Effector memory CD4-positive, alpha-beta T cell (primary cell): ENCODE measurements around the gene PLAAT1.

ENCODE experiments used
- DNase-seq, 3 donors: peaks; one replicate each; pipeline ENCODE4 v3.0.0-alpha.2; 2020
- H3K27ac ChIP-seq: 2 replicates; pipeline ENCODE4 v1.7.0; 2013; ENCODE audit warnings: mild to moderate bottlenecking, low read length, moderate library complexity; ENCODE audit not compliant: insufficient read depth, poor library complexity, severe bottlenecking
- H3K27me3 ChIP-seq: replicated peaks from 2 replicates; pipeline ENCODE4 v1.7.0; 2013; ENCODE audit warnings: mild to moderate bottlenecking, low read length; ENCODE audit not compliant: insufficient read depth, control insufficient read depth, poor library complexity, severe bottlenecking
- H3K36me3 ChIP-seq: 2 replicates; pipeline ENCODE4 v1.7.0; 2013; ENCODE audit warnings: mild to moderate bottlenecking, low read length, moderate library complexity; ENCODE audit not compliant: control insufficient read depth, insufficient read depth
- H3K4me1 ChIP-seq: 2 replicates; pipeline ENCODE4 v1.7.0; 2013; ENCODE audit warnings: low read length, mild to moderate bottlenecking; ENCODE audit not compliant: control insufficient read depth, insufficient read depth, poor library complexity, severe bottlenecking
- H3K4me3 ChIP-seq: 2 replicates; pipeline ENCODE4 v1.7.0; 2013; ENCODE audit warnings: low read length, low read depth, mild to moderate bottlenecking; ENCODE audit not compliant: insufficient read depth, poor library complexity, severe bottlenecking
- H3K9me3 ChIP-seq: 2 replicates; pipeline ENCODE4 v1.7.0; 2013; ENCODE audit warnings: mild to moderate bottlenecking, low read length, moderate library complexity; ENCODE audit not compliant: control insufficient read depth
- total RNA-seq, 3 donors: gene quantifications; one replicate each; lab custom pipeline; 2026; lab: John Stamatoyannopoulos, UW

The PLAAT1 gene
- total RNA-seq, result 0 reads per million in 3 donors

DNA sequence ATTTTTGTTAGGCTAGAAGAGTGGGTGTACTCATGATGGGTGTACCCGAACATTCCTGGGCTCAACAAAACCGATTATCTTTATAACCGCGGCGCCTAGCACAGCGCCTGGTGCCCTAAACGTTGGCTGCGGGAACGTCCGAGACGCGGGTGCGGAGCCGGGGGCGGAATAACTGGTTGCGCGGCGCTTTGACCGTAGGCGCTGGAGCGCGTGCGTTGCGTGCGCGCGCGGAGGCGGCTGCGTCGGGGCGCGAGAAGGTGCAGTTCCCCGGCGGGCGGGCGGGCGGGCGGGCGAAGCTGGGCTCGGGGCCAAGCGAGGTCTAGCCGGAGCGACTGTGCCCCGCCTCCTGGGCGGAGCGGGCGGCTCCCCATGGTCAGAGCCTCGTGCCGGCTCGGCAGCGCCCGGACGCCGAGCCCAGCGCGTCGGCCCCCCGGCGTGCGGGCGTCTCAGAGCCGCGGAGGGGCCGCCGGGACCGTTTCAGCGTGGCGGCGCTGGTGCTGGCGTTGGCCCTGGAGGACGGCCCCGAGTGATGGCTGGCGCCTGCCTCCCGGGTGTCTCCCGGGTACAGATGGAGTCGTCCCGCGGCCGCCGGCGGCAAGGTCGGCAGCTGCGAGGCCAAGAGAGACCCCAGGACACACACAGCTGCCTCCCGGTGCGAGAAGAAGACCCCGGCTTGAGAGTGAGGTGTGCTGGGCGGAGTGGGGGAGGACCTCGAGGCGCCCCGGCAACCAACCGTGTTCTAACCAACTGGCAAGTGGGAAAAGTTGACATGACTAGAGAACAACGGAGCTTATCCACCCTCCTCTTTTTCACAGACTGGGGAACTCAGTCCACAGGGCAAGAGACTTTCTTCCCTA is at the start of gene PLAAT1:
Gene PLAAT1 (plus strand): TSS at position 373 of the 857 bp plus-strand sequence. CDS start 14,429 bp downstream, outside the sequence.
- H3K4me1 ChIP-seq, result no peaks in the 10 kb centered on the region
- DNase-seq, result no peak
- no peaks in the 10 kb centered on the region for H3K36me3 ChIP-seq
- peaks cover 8% of the 10 kb centered on the region for H3K27me3 ChIP-seq
- H3K9me3 ChIP-seq, result no peaks in the 10 kb centered on the region
- H3K4me3 ChIP-seq, result no peak within 1 kb of the TSS
- H3K27ac ChIP-seq, result no peak within 1 kb of the TSS

DNA sequence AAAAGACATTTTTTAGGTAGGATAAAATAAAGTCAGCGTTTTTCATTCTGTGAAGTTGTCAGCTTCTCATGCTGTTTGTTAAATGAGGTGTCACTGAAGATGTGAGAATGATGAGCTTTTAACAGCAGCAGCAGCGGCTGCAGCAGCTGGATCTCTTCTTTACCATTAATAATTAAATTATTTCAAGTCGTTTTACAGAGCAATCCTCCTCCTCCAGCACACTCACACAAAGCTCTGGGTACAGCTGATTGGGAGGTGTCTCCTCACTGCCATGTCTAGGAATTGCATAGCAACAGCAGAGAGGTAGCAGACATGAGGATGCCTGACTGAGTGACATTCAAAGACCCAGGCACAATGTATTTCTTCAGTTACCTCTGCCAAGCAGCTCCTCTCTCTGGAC is 46.7 kb upstream of the PLAAT1 start:
- Histone ChIP-seq H3K4me1 (no peaks in the 10 kb centered on the region), H3K36me3 (no peaks in the 10 kb centered on the region), H3K27ac (no peak overlapping the region), H3K4me3 (no peak overlapping the region), H3K9me3 (no peaks in the 10 kb centered on the region), H3K27me3 (no peaks in the 10 kb centered on the region)
- no peak for DNase-seq

DNA sequence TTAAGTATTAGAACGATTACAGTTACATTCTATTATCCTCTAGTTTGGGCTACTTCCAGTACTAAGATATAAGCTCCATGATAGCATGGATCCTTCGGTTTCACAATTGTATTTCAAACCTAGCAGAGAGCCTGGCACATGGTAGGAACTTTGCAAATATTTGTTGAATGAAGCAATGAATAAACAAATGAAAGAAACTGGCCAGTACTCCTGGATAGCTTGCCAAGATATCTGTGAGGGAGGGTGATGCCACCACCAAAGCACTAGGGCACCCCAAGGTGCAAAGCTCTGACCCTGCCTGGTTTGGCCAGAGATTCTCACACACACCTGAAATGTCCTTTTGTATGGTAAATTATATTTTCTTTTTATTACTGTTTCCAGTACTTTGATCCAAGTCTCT is 44.3 kb upstream of the PLAAT1 start:
- no peak overlapping the region for H3K27ac ChIP-seq
- no peaks in the 10 kb centered on the region for H3K4me1 ChIP-seq
- no peaks in the 10 kb centered on the region for H3K9me3 ChIP-seq
- no peaks in the 10 kb centered on the region for H3K27me3 ChIP-seq
- H3K36me3 ChIP-seq, result no peaks in the 10 kb centered on the region
- no peak for DNase-seq
- no peak overlapping the region for H3K4me3 ChIP-seq

DNA sequence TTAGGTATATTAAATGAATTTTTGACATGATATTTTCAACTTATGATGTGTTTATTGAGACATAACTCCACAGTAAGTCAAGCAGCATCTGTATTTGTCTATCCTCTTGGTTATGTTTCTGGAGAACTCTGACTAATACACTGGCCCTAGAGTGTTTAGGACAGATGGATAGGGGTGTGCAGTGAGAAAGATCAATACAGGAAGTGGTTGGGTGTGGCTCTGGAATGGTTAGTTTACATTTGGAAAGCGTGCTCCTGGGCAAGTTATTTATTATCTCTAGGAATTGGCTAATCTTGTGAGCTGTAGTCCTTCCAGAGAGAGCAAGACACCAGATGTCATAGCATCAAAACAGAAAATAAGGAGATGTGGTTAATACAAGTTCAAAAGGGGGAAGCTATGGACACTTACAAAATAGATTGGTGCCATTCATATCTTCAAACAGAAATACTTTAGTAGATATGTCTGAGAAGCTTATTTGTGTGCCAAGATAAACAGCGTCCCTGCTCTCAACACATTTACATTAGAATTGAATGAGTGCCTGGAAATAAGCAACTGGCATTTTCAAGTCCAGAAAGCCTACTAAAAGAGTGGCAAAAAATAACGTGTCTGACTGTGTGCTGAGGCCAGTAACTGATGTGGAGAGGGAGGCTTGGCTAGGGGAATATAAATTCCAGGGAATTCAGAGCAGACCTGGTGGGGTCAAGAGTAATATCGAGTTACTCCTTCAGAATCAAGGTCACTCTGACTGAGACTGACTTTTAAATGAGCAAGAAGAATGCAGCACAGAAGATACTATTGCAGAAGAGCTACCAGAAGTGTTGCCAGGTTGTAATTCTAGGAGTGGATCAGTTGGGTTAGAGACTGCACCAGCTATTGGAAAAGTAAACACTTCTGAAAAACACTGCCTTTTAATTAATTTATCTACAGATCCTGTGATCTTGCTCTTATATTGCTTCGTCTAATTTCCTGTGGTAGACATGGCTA is 33.4 kb upstream of the PLAAT1 start:
- Histone ChIP-seq H3K4me1 (no peaks in the 10 kb centered on the region), H3K4me3 (no peak overlapping the region), H3K27ac (no peak overlapping the region), H3K36me3 (no peaks in the 10 kb centered on the region), H3K27me3 (peaks cover 3% of the 10 kb centered on the region), H3K9me3 (no peaks in the 10 kb centered on the region)
- no peak for DNase-seq

DNA sequence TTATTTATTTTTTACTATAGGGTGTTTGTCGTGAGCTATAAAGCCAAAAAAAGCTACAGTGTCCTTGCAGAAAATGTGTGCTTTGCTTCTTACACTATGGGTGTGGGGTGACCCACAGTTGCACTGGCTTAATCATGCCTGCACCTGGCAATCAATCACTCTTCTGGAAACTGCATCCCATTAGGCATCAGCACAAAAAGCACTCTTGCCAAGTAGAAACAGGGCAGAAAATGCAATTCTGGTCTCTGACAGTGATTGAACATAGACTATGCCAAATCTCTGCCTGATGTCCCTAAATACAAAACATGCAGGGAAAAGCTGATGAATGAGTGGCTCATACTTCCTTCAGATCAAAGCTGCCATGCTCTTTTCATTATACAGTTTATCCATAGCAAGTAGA is 30.4 kb upstream of the PLAAT1 start:
- no peaks in the 10 kb centered on the region for H3K9me3 ChIP-seq
- H3K27me3 ChIP-seq, result no peaks in the 10 kb centered on the region
- no peaks in the 10 kb centered on the region for H3K4me1 ChIP-seq
- DNase-seq, result no peak
- H3K27ac ChIP-seq, result no peak overlapping the region
- H3K4me3 ChIP-seq, result no peak overlapping the region
- H3K36me3 ChIP-seq, result no peaks in the 10 kb centered on the region

DNA sequence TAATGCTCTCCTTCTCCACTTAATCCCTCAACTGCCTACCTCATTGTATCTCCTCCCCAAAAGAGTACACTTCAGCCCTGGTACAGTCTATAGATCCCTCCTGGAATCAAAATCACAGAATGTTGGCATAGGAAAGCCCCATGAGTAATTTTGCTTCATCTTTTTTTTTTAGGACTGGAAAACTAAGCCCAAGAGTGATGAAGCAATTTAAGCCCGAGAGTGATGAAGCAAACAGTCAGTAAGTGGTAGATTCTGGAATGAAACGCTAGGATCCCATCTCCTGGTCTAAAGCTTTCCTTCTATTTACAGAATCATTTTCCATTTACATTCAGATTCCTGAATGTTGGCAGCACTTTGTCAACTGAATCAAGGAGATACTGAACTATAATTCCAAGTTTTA is 29.8 kb upstream of the PLAAT1 start:
- Histone ChIP-seq H3K9me3 (no peaks in the 10 kb centered on the region), H3K36me3 (no peaks in the 10 kb centered on the region), H3K4me1 (no peaks in the 10 kb centered on the region), H3K27ac (no peak overlapping the region), H3K4me3 (no peak overlapping the region), H3K27me3 (no peaks in the 10 kb centered on the region)
- no peak for DNase-seq

DNA sequence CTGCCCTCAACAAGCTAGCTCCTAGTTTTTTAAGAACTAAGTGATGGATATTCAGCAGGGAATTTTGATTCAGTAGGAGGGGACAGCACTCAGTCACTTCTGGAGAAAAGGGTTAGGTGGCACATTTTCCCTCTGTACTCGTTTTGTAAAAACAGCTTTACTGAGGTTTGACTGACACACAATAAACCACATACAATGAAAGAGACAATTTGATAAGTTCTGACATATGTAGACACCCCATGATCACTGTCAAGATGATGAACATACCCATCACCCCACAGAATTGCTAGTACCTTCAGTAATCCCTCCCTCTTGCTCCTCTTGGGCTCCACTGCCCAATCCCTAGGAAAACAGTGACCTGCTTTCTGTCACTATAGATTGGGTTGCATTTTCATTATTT is 29.0 kb upstream of the PLAAT1 start:
- Histone ChIP-seq H3K4me1 (no peaks in the 10 kb centered on the region), H3K4me3 (no peak overlapping the region), H3K27me3 (no peaks in the 10 kb centered on the region), H3K27ac (no peak overlapping the region), H3K36me3 (no peaks in the 10 kb centered on the region), H3K9me3 (no peaks in the 10 kb centered on the region)
- no peak for DNase-seq

DNA sequence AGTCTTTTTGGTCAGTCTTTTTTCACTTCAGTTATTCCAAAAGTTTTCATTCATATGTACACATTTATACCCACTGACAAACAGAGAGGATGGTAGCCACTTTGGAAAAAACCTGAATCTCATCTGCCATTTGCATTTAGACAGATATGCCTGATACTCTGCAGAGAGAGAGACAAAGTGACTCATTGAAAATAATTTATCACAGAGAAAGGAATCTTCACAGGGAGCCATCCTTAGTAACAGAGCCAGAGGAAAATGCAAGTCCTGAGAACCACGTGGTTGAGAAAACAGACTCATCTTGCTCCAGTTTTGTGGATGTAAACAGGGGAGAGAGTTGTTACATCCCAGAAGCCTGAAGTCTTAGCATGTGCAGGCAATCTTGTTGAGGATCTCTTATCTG is 28.2 kb upstream of the PLAAT1 start:
- no peak overlapping the region for H3K4me3 ChIP-seq
- H3K27me3 ChIP-seq, result no peaks in the 10 kb centered on the region
- H3K9me3 ChIP-seq, result no peaks in the 10 kb centered on the region
- H3K4me1 ChIP-seq, result no peaks in the 10 kb centered on the region
- no peak overlapping the region for H3K27ac ChIP-seq
- no peak for DNase-seq
- no peaks in the 10 kb centered on the region for H3K36me3 ChIP-seq

DNA sequence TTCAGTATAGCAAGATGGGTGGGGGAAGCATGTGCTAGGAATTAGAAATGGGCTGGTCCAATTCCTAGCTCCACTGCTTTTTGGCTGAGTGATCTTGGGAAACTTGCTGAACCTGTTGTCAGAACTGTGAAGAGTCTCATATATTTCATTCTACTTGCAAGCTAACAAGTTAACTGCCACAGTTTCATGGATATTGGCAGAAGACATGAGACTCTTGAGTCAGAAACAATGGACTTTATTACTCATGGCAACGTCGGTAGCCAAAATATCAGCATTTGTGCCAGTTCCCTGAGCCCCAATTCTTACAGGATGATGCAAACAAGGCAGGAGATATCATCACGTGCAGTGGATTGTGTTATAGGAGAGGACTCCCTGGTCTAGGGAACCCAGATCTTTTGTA is 26.6 kb upstream of the PLAAT1 start:
- H3K9me3 ChIP-seq, result no peaks in the 10 kb centered on the region
- H3K4me1 ChIP-seq, result no peaks in the 10 kb centered on the region
- no peak overlapping the region for H3K4me3 ChIP-seq
- H3K27me3 ChIP-seq, result no peaks in the 10 kb centered on the region
- DNase-seq, result no peak
- H3K36me3 ChIP-seq, result no peaks in the 10 kb centered on the region
- no peak overlapping the region for H3K27ac ChIP-seq
